Type B pancreatic cell (in vitro differentiated cells): Measurements from ENCODE around the gene MGMT. TPM values are rescaled to one million over a fixed set of nuclear protein-coding genes. Genes with fewer than 3 reads are reported as not detected.

Source experiments
- DNase-seq: peaks from one replicate; pipeline ENCODE4 v3.0.0; 2021; ENCODE audit warnings: mixed read lengths; ENCODE audit not compliant: unreplicated experiment; ENCODE audit errors: extremely low spot score
- H3K27ac Mint-ChIP-seq: 2 replicates; pipeline ENCODE4 v1.8.0; 2021; ENCODE audit warnings: mild to moderate bottlenecking, mixed read lengths
- H3K27me3 Mint-ChIP-seq: 2 replicates; pipeline ENCODE4 v1.8.0; 2021; ENCODE audit warnings: mixed read lengths
- H3K36me3 Mint-ChIP-seq: 2 replicates; pipeline ENCODE4 v1.8.0; 2021; ENCODE audit warnings: mixed read lengths
- H3K4me1 Mint-ChIP-seq: one replicate; pipeline ENCODE4 v1.8.0; 2021; ENCODE audit warnings: mixed read lengths; ENCODE audit not compliant: unreplicated experiment
- H3K4me3 Mint-ChIP-seq: 2 replicates; pipeline ENCODE4 v1.8.0; 2021; ENCODE audit warnings: mild to moderate bottlenecking, mixed read lengths
- H3K9me3 Mint-ChIP-seq: 2 replicates; pipeline ENCODE4 v1.8.0; 2021; ENCODE audit warnings: mixed read lengths
- total RNA-seq: library from RNA; stranded (reverse); gene quantifications from 2 replicates; pipeline ENCODE4 v1.2.1, GENCODE V29; 2021; ENCODE audit warnings: low replicate concordance
- TF ChIP-seq, protein P1 (sequence below): fragments of 200-600 bp; sonication (generic); conservative IDR thresholded peaks from 2 replicates; pipeline ENCODE4 v1.5.0; 2021; ENCODE audit warnings: antibody characterized with exemption, mild to moderate bottlenecking

MGMT gene
- total RNA-seq, 1 donor from 2014 or later, result 18.8 TPM

GRCh38 chr10:129683920-129684319 is 216.9 kb downstream of the MGMT start:
- Mint-ChIP-seq H3K27ac (no peak overlapping the region), H3K9me3 (no peaks in the 10 kb centered on the region), H3K36me3 (no peaks in the 10 kb centered on the region), H3K27me3 (no peaks in the 10 kb centered on the region), H3K4me1 (peaks cover 5% of the 10 kb centered on the region), H3K4me3 (no peak overlapping the region)
- TF ChIP-seq, protein P1, sequence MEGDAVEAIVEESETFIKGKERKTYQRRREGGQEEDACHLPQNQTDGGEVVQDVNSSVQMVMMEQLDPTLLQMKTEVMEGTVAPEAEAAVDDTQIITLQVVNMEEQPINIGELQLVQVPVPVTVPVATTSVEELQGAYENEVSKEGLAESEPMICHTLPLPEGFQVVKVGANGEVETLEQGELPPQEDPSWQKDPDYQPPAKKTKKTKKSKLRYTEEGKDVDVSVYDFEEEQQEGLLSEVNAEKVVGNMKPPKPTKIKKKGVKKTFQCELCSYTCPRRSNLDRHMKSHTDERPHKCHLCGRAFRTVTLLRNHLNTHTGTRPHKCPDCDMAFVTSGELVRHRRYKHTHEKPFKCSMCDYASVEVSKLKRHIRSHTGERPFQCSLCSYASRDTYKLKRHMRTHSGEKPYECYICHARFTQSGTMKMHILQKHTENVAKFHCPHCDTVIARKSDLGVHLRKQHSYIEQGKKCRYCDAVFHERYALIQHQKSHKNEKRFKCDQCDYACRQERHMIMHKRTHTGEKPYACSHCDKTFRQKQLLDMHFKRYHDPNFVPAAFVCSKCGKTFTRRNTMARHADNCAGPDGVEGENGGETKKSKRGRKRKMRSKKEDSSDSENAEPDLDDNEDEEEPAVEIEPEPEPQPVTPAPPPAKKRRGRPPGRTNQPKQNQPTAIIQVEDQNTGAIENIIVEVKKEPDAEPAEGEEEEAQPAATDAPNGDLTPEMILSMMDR, result no peak
- DNase-seq, result no peak

- TF ChIP-seq, protein P1, result no peak
- no peak overlapping the region for H3K27ac Mint-ChIP-seq
- H3K4me3 Mint-ChIP-seq, result no peak overlapping the region
- H3K27me3 Mint-ChIP-seq, result no peaks in the 10 kb centered on the region
- H3K9me3 Mint-ChIP-seq, result no peaks in the 10 kb centered on the region
- no peaks in the 10 kb centered on the region for H3K36me3 Mint-ChIP-seq
- H3K4me1 Mint-ChIP-seq, result no peaks in the 10 kb centered on the region
- DNase-seq, result no peak
These were observed 218.2 kb downstream of the MGMT start for GRCh38 chr10:129685271-129685670.

GRCh38 chr10:129689671-129690071 is 222.6 kb downstream of the MGMT start:
- H3K27ac Mint-ChIP-seq, result no peak overlapping the region
- H3K4me1 Mint-ChIP-seq, result peaks cover 6% of the 10 kb centered on the region
- no peak overlapping the region for H3K4me3 Mint-ChIP-seq
- no peaks in the 10 kb centered on the region for H3K36me3 Mint-ChIP-seq
- TF ChIP-seq, protein P1, result no peak
- H3K9me3 Mint-ChIP-seq, result no peaks in the 10 kb centered on the region
- no peak for DNase-seq
- no peaks in the 10 kb centered on the region for H3K27me3 Mint-ChIP-seq

GRCh38 chr10:129690248-129691070 is 223.4 kb downstream of the MGMT start:
- Mint-ChIP-seq H3K27me3 (no peaks in the 10 kb centered on the region), H3K9me3 (no peaks in the 10 kb centered on the region), H3K36me3 (no peaks in the 10 kb centered on the region), H3K27ac (no peak overlapping the region), H3K4me1 (peaks cover 13% of the 10 kb centered on the region), H3K4me3 (no peak overlapping the region)
- TF ChIP-seq, protein P1, result no peak
- DNase-seq, result no peak

DNA sequence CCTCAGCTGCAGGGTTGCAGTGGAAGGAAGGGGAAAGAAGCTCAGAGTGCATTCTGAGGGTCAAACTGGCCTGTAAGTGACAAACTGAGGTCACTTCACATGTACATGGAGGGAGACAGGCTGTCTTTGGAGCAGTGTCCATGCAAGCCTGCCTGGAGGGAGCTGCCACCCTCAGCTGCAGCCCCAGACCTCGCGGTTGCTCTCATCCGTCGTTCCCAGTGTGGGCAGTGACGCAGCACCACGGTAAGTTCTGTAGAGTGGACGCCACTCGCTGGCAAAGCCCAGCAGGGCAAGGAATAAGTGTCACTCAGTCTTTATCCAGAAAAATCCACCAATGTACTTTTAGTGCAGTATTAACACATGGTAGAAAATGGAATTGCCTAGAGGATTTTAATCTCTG is 225.7 kb downstream of the MGMT start:
- Mint-ChIP-seq H3K36me3 (no peaks in the 10 kb centered on the region), H3K27ac (no peak overlapping the region), H3K27me3 (no peaks in the 10 kb centered on the region), H3K9me3 (no peaks in the 10 kb centered on the region), H3K4me3 (no peak overlapping the region), H3K4me1 (peaks cover 18% of the 10 kb centered on the region)
- TF ChIP-seq, protein P1, result no peak
- DNase-seq, result no peak
